Cardiac fibroblast (primary cell): ENCODE data around the gene FBXO34.

Experiments used
- DNase-seq, 2 donors: peaks; one replicate each; pipeline versions ENCODE4 v3.0.0 to v3.0.0-alpha.2; 2010; ENCODE audit warnings: low read depth in 2 of 2
- H3K4me3 ChIP-seq, 2 donors: replicated peaks in 1 of 2; 1 replicate in 1 of 2; 2 replicates in 1 of 2; pipeline ENCODE4 v1.5.1; 2011; ENCODE audit warnings: low read depth in 2 of 2, low read length in 2 of 2, mild to moderate bottlenecking in 2 of 2, moderate library complexity in 1 of 2
- CTCF ChIP-seq: IDR thresholded peaks from one replicate; pipeline ENCODE4 v1.5.1; 2011; ENCODE audit warnings: low read depth, mild to moderate bottlenecking, low read length, inconsistent platforms

Gene FBXO34

GRCh38 chr14:55329999-55330710, 58.9 kb downstream of the FBXO34 start:
- no peak for TF ChIP-seq CTCF
- DNase-seq = peak in 1 of 2 donors; percentile 48
- no peak overlapping the region for H3K4me3 ChIP-seq

DNA sequence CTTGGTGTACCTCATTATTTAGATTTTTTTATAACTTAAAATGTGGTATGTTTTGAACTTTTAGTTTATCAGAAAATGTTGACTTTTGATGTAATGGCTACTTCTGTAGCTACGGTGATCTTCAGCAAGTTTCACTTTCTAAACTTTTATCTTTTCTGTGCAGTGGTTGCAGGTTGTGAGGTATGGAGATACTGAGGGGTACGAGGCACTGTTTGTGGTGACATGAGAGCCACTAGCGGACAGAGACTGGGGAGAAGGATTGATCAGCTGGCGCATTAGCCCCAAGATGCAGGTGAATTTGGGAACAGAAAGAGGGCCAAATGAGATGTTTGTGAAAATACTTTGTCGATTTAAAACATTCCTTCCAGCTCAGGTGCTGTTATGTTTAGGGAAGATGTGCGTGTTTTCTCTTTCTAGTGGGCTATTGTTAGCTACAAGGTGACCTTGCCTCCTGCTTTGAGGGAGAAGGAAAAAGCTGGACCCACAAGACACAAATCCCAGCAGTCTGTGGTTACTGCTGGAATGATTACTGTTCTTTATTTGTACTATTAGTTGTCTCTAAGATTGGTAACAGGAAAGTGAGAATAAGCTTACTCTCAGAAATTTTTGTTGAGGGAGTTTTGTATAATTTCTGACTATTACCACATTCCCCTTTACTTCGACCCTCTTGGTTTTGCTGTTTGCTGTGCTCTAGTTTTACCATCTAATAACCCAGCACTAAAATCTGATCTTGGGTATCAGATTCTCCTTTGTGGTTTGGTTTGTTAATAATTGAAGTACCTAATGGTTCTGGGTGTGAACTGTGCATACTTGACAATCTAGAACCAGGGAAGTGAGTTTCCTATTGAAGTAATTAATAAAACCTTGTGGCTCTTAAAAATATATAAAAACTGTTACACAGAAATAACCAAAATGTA, 61.7 kb downstream of the FBXO34 start:
- no peak for TF ChIP-seq CTCF
- DNase-seq = no peak
- no peak overlapping the region for H3K4me3 ChIP-seq

- no peak for DNase-seq
- H3K4me3 ChIP-seq = no peak overlapping the region
- no peak for TF ChIP-seq CTCF
Measured at GRCh38 chr14:55333711-55334485, 62.7 kb downstream of the FBXO34 start.

DNA sequence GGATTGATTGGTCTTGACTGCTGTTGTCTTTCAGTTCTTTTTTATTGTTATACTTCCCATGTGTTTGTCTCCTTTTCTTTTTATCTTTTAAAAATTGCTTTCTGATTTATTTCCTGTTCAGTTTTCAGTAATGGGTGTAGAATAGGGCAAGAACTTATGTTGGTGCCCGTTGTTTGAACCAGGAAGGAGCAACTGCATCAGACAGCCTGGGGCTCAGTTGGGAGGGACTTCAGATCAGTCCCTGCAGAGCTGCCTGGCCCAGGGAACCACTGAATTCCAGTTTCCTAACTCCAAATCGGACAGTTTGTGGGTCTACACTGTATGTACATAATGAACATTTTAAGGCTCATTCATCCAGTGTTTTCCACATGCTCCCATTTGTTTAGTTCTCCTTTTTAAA, 64.9 kb downstream of the FBXO34 start:
- peak in 1 of 2 donors; percentile 45 for DNase-seq
- TF ChIP-seq CTCF = no peak
- H3K4me3 ChIP-seq = no peak overlapping the region

- no peak for DNase-seq
- H3K4me3 ChIP-seq = no peak overlapping the region
- no peak for TF ChIP-seq CTCF
Measured at GRCh38 chr14:55336691-55337090, 65.5 kb downstream of the FBXO34 start.

DNA sequence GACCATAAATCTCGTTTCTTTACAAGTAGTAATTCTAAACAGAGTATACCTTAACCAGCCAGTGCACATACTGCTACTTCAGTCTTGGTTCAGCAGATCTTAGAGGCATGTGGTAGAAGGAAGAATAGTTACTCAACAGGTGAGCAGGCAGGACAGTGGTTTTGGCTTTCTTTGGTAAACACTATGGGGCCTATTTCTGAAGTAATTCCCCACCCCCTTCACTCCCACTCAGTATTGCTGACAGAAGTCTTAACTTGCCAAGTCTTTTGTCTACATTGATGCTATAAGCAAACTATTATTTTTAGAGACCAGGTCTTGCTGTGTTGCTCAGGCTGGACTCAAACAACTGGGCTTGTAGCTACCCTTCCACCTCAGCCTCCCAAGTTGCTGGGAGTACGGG, 68.5 kb downstream of the FBXO34 start:
- peak in 1 of 2 donors; percentile 10 for DNase-seq
- TF ChIP-seq CTCF = no peak
- H3K4me3 ChIP-seq = no peak overlapping the region
